HCEC 1CT (cell line): ENCODE data around the gene CLDN18.

Experiments used
- DNase-seq: peaks from one replicate; pipeline ENCODE4 v3.0.0-alpha.2; 2017

CLDN18 gene

GRCh38 chr3:138065949-138066348 is 56.0 kb downstream of the CLDN18 start:
- no peak for DNase-seq

GRCh38 chr3:138066383-138066782 is 56.4 kb downstream of the CLDN18 start:
- DNase-seq: no peak

GRCh38 chr3:138066972-138067371 is 57.0 kb downstream of the CLDN18 start:
- DNase-seq: no peak

GRCh38 chr3:138068046-138068445 is 58.1 kb downstream of the CLDN18 start:
- DNase-seq: no peak

- DNase-seq: peak; percentile 70
These were observed 58.7 kb downstream of the CLDN18 start for GRCh38 chr3:138068579-138069174.

GRCh38 chr3:138070006-138070405 is 60.0 kb downstream of the CLDN18 start:
- no peak for DNase-seq

- no peak for DNase-seq
These were observed 62.8 kb downstream of the CLDN18 start for GRCh38 chr3:138072796-138073195.

- DNase-seq: peak; percentile 36
These were observed 68.1 kb downstream of the CLDN18 start for GRCh38 chr3:138078096-138078495.

- DNase-seq: peak; percentile 95
These were observed 69.0 kb downstream of the CLDN18 start for GRCh38 chr3:138078901-138079344.

- no peak for DNase-seq
These were observed 69.9 kb downstream of the CLDN18 start for GRCh38 chr3:138079901-138080300.

- peak; percentile 26 for DNase-seq
These were observed 71.6 kb downstream of the CLDN18 start for GRCh38 chr3:138081371-138082084.

- peak; percentile 40 for DNase-seq
These were observed 72.4 kb downstream of the CLDN18 start for GRCh38 chr3:138082085-138082991.

GRCh38 chr3:138082992-138083386 is 73.0 kb downstream of the CLDN18 start:
- DNase-seq: no peak
